MM.1S (cell line): ENCODE results near the gene FHL5.

Experiments used
- DNase-seq: peaks from one replicate; pipeline ENCODE4 v3.0.0-alpha.2; 2015
- H2AFZ ChIP-seq: fragments of 300-600 bp; sonication (generic); 2 replicates; pipeline ENCODE4 v1.6.0; 2016; ENCODE audit warnings: antibody characterized with exemption, low read length
- H3F3A ChIP-seq: fragments of 300-600 bp; sonication (generic); 2 replicates; pipeline ENCODE4 v1.6.1; 2016; ENCODE audit warnings: mild to moderate bottlenecking, antibody characterized with exemption, low read length, moderate library complexity, mixed read lengths; ENCODE audit not compliant: insufficient read depth
- H3K27ac ChIP-seq: fragments of 300-600 bp; sonication (generic); 2 replicates; pipeline ENCODE4 v1.5.1; 2016; ENCODE audit warnings: mild to moderate bottlenecking, low read length
- H3K27me3 ChIP-seq: fragments of 300-600 bp; sonication (generic); replicated peaks from 2 replicates; pipeline ENCODE4 v1.6.0; 2016; ENCODE audit warnings: low read length; ENCODE audit not compliant: insufficient read depth
- H3K36me3 ChIP-seq: fragments of 300-600 bp; sonication (generic); replicated peaks from 2 replicates; pipeline ENCODE4 v1.6.1; 2016; ENCODE audit warnings: mild to moderate bottlenecking, low read length, mixed read lengths; ENCODE audit not compliant: insufficient read depth
- H3K4me1 ChIP-seq: fragments of 300-600 bp; sonication (generic); 2 replicates; pipeline ENCODE4 v1.6.1; 2016; ENCODE audit warnings: low read length, mixed read lengths
- H3K4me2 ChIP-seq: fragments of 300-600 bp; sonication (generic); 2 replicates; pipeline ENCODE4 v1.6.0; 2016; ENCODE audit warnings: low read depth, low read length
- H3K4me3 ChIP-seq: fragments of 300-600 bp; sonication (generic); 2 replicates; pipeline ENCODE4 v1.5.1; 2016; ENCODE audit warnings: low read length, mixed read lengths
- H3K79me2 ChIP-seq: fragments of 300-600 bp; sonication (generic); 2 replicates; pipeline ENCODE4 v1.6.1; 2016; ENCODE audit warnings: mixed run types, low read length, mixed read lengths
- H3K9ac ChIP-seq: fragments of 300-600 bp; sonication (generic); 2 replicates; pipeline ENCODE4 v1.6.1; 2016; ENCODE audit warnings: low read length, mixed read lengths
- H3K9me2 ChIP-seq: fragments of 300-600 bp; sonication (generic); replicated peaks from 2 replicates; pipeline ENCODE4 v1.6.1; 2016; ENCODE audit warnings: mild to moderate bottlenecking, low read length, mixed read lengths; ENCODE audit not compliant: insufficient read depth
- H3K9me3 ChIP-seq: fragments of 300-600 bp; sonication (generic); replicated peaks from 2 replicates; pipeline ENCODE4 v1.6.1; 2016; ENCODE audit warnings: mild to moderate bottlenecking, low read length, mixed read lengths; ENCODE audit not compliant: insufficient read depth
- H4K20me1 ChIP-seq: fragments of 300-600 bp; sonication (generic); 2 replicates; pipeline ENCODE4 v1.6.1; 2016; ENCODE audit warnings: mild to moderate bottlenecking, low read length, moderate library complexity, mixed read lengths; ENCODE audit not compliant: insufficient read depth
- EZH2 ChIP-seq: fragments of 300-600 bp; sonication (generic); optimal IDR thresholded peaks from 2 replicates; pipeline ENCODE3; 2017; ENCODE audit warnings: low read depth, mild to moderate bottlenecking, antibody characterized with exemption, low read length, mixed read lengths
- EZH2phosphoT487 ChIP-seq: fragments of 300-600 bp; sonication (generic); IDR thresholded peaks from 2 replicates; pipeline ENCODE4 v1.6.1; 2018; ENCODE audit warnings: antibody characterized with exemption, low read length
- TF ChIP-seq, protein P1 (sequence below): fragments of 300-600 bp; sonication (generic); IDR thresholded peaks from 2 replicates; pipeline ENCODE4 v1.5.1; 2016; ENCODE audit warnings: antibody characterized with exemption, low read length, mixed read lengths

The FHL5 gene, protein sequence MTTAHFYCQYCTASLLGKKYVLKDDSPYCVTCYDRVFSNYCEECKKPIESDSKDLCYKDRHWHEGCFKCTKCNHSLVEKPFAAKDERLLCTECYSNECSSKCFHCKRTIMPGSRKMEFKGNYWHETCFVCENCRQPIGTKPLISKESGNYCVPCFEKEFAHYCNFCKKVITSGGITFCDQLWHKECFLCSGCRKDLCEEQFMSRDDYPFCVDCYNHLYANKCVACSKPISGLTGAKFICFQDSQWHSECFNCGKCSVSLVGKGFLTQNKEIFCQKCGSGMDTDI

DNA sequence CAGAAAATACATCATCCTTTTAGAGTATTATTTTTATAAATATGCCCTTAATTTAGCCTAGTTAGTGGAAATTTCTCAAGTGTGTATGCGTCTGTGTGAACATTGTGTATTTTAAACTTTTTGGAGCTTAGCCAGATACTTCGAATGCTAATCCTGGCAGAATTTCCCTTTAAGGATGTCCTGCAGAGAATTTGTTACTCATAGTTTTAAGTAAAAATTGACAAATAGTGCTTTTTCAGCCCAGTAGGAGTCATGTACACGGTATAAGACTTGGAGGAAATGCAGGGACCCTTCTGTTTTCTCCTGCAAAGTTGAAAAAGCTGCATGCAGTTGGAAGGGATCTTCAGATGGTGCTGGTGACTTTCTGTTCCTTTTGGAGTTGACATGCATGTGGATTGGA lies at the start of gene FHL5:
FHL5 (plus strand) TSS at position 243 of the 400 bp plus-strand sequence. CDS start 40,486 bp downstream, outside the sequence.
- H2AFZ ChIP-seq, result no peak within 1 kb of the TSS
- no peaks in the 10 kb centered on the region for H3K79me2 ChIP-seq
- no peak within 1 kb of the TSS for H3K4me2 ChIP-seq
- H3K9me3 ChIP-seq, result no peaks in the 10 kb centered on the region
- H4K20me1 ChIP-seq, result no peaks in the 10 kb centered on the region
- no peaks in the 10 kb centered on the region for H3F3A ChIP-seq
- TF ChIP-seq EZH2, result no peak
- TF ChIP-seq EZH2phosphoT487, result no peak
- TF ChIP-seq, protein P1, sequence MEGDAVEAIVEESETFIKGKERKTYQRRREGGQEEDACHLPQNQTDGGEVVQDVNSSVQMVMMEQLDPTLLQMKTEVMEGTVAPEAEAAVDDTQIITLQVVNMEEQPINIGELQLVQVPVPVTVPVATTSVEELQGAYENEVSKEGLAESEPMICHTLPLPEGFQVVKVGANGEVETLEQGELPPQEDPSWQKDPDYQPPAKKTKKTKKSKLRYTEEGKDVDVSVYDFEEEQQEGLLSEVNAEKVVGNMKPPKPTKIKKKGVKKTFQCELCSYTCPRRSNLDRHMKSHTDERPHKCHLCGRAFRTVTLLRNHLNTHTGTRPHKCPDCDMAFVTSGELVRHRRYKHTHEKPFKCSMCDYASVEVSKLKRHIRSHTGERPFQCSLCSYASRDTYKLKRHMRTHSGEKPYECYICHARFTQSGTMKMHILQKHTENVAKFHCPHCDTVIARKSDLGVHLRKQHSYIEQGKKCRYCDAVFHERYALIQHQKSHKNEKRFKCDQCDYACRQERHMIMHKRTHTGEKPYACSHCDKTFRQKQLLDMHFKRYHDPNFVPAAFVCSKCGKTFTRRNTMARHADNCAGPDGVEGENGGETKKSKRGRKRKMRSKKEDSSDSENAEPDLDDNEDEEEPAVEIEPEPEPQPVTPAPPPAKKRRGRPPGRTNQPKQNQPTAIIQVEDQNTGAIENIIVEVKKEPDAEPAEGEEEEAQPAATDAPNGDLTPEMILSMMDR, result no peak
- H3K9ac ChIP-seq, result no peak within 1 kb of the TSS
- no peaks in the 10 kb centered on the region for H3K27me3 ChIP-seq
- H3K36me3 ChIP-seq, result no peaks in the 10 kb centered on the region
- no peak for DNase-seq
- no peaks in the 10 kb centered on the region for H3K4me1 ChIP-seq
- no peak within 1 kb of the TSS for H3K4me3 ChIP-seq
- H3K27ac ChIP-seq, result no peak within 1 kb of the TSS
- no peaks in the 10 kb centered on the region for H3K9me2 ChIP-seq

DNA sequence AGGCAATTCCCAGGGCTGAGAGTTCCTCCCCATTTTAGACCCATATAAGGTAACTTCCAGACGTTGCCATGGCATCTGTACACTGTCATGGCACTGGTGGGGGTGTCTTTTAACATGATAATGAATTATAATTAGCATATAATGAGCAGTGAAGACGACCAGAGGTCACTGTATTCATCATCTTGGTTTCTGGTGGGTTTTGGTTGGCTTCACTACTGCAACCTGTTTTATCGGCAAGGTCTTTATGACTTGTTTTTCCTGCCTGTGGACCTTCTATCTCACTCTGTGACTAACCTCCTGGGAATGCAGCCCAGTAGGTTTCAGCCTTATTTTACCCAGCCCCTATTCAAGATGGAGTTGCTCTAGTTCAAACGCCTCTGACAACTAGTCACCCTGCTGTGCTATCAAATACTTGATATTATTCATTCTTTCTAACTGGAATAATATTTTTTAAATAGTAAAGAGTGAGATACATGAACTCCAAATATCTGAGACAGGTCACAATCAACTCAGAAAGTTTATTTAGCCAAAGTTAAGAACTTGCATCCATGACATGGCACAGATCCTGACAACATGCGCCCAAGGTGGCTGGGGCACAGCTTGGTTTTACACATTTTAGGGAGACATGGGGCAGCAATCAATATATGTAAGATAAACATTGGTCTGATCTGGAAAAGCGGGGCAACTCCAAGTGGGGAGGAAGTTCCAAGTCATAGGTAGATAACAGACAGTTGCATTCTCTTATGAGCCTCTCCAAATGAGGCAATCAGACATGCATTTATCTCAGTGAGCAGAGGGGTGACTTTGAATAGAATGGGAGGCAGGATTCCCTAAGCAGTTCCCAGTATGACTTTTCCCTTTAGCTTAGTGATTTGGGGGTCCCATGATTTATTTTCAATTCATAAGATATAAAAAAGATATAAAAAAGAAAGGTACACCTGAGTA lies 42.5 kb upstream of the FHL5 start:
- Histone ChIP-seq H3K27ac (no peak overlapping the region), H3K9ac (peak overlapping the region; percentile 97; the same call in 1 of the 2 replicates), H3K27me3 (no peaks in the 10 kb centered on the region), H3K79me2 (peaks cover 24% of the 10 kb centered on the region), H3K9me2 (no peaks in the 10 kb centered on the region), H3K4me2 (peak overlapping the region; percentile 51), H4K20me1 (no peaks in the 10 kb centered on the region), H3K4me3 (peak overlapping the region; percentile 96), H3K9me3 (no peaks in the 10 kb centered on the region), H3K4me1 (peaks cover 14% of the 10 kb centered on the region; the same call in 1 of the 2 replicates), H3K36me3 (no peaks in the 10 kb centered on the region), H3F3A (peaks cover 5% of the 10 kb centered on the region; the same call in 1 of the 2 replicates), H2AFZ (peak overlapping the region; percentile 78)
- no peak for DNase-seq
- TF ChIP-seq EZH2 (no peak), EZH2phosphoT487 (no peak)
- TF ChIP-seq, protein P1, result no peak

DNA sequence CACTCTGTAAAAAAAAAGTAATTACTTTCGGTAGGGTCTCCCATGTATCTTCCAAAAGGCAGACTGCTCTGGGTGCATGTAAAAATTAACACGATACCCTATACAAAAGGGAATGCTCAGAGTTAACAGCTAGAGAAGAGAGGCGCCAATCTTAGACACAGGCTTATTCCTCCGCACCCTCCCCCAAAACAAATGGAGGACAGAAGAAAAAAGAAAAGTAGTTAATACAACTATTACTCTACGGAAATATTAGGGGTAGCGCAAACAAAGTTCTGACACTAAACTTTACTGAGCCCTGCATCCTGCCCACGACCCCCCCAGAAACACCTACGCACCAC lies 41.7 kb upstream of the FHL5 start:
- no peak for DNase-seq
- Histone ChIP-seq H3K4me2 (peak overlapping the region; percentile 51), H3K4me3 (peak overlapping the region; percentile 96), H3K36me3 (no peaks in the 10 kb centered on the region), H3K9me3 (no peaks in the 10 kb centered on the region), H3K9me2 (no peaks in the 10 kb centered on the region), H3K27me3 (no peaks in the 10 kb centered on the region), H3K27ac (peak overlapping the region; percentile 90; the same call in 1 of the 2 replicates), H4K20me1 (no peaks in the 10 kb centered on the region), H3K4me1 (peaks cover 14% of the 10 kb centered on the region; the same call in 1 of the 2 replicates), H2AFZ (peak overlapping the region; percentile 78), H3F3A (peaks cover 5% of the 10 kb centered on the region; the same call in 1 of the 2 replicates), H3K79me2 (peaks cover 24% of the 10 kb centered on the region), H3K9ac (peak overlapping the region; percentile 97)
- TF ChIP-seq, protein P1, result no peak
- no peak for TF ChIP-seq EZH2phosphoT487
- TF ChIP-seq EZH2, result no peak
